Stimulated activated CD4-positive, alpha-beta T cell treated with anti-CD3 and anti-CD28 coated beads, TNF-alpha, amount 100 ng/mL, for 48 hours (primary cell): ENCODE results near the gene MBOAT2.
"Not testable (repeated sequence)": the region's sequence is repeated elsewhere in the genome, so short reads cannot be mapped to it uniquely, and the experiment has no call there.

ENCODE experiments used
- DNase-seq, 3 donors: peaks; one replicate each; pipeline ENCODE4 v3.0.0-alpha.2; 2020; ENCODE audit warnings: low read depth in 3 of 3

MBOAT2 gene

GRCh38 chr2:8896671-8897070 lies 106.8 kb downstream of the MBOAT2 start:
- not testable (repeated sequence) for DNase-seq

DNA sequence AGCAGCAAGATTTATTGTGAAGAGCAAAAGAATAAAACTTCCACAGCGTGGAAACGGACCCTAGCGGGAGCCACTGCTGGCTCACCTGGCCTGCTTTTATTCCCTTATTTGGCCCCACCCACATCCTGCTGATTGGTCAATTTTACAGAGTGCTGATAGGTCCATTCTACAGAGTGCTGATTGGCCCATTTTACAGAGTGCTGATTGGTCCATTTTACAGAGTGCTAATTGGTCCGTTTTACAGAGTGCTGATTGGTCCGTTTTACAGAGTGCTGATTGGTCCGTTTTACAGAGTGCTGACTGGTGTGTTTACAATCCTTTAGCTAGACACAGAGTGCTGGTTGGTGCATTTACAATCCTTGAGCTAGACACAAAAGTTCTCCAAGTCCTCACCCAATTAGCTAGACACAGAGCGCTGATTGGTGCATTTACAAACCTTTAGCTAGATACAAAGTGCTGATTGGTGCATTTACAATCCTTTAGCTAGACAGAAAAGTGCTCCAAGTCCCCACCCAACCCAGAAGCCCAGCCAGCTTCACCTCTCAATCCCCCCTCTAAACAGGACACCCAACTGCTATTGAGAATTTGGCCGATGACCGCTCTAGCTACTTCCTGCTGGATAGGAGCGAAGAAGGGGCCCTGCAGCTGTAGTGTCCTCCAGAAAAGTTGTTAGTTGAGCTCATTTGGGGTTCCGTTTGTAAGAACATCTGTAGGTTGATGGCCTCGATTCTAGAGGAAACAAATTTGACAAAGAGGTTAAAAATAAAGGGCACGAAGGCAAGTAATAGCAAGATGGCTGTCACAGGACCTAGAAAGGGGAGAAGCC lies 108.2 kb downstream of the MBOAT2 start:
- not testable (repeated sequence) for DNase-seq

GRCh38 chr2:8893978-8894820 lies 109.3 kb downstream of the MBOAT2 start:
- no peak for DNase-seq

DNA sequence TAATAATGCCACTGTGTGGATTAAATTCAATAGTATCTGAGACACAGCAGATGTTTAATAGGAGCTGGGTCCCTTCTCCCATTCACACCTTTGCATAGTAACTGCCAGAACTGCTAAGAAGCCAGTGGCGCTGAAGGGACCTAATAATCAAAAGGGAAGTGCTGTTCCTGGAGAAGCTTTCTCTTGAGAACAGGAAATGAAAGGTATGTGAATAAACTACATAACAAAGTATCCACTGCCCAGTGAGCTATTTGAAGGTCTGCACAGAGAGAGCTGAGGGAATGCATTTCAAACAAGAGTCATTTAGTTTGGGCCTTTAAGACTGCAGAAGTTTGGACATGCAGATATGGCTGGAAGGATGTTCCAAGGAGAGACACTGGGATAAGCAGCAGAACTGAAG lies 110.0 kb downstream of the MBOAT2 start:
- no peak for DNase-seq

DNA sequence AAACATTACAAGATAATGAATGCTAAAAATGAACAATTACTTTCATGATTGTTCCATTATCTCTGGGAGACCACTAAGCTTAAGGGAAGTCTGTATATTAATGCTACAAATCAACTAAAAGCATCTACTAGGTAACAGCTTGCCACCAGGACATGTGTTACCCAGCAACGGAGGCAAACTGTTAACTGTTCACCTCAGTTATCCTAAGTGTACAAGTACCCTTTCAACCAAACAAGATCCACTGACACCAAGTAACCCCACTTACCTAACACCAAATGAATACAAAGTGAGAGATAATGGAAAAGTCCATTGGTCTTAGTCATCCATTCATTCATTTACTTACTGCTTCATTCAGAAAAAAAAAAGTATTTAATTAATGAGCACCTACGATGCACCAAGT lies 111.4 kb downstream of the MBOAT2 start:
- DNase-seq: no peak

- DNase-seq: no peak
Measured at GRCh38 chr2:8889978-8890377, 113.5 kb downstream of the MBOAT2 start.

DNA sequence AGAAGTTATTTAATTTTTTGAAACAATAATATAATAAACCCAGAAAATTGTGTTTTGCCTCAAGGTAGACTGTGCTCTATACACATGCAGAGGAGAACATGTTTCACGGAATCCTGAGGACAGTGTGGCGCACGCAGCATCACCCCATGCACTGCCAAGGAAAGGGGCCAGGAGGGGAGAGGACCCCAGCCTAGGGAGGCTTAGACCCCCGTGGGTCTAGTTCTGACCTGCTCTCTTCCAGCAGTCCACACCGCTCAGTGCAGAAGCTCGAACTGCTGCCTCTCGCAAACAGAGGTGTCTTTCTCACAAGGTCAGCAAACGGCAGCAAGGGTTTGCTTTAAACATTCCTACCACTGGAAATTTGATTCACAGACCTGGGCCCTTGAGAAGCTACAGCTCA lies 114.5 kb downstream of the MBOAT2 start:
- DNase-seq: no peak

GRCh38 chr2:8886876-8887275 lies 116.6 kb downstream of the MBOAT2 start:
- DNase-seq: no peak

DNA sequence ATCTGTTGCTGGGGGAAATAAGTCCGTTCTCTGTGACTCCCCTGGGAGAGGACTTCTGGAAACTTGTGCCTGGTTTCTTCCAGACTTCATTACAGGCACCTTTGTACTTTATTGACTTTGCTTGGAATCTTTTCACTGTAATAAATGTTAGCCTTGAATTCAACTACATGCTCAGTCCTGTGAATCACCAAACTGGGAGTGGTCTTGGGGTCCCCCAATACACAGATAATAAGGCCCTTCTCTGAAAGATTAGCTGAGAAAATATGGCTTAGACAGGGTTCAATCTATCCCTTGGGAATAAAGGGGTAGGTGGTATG lies 117.3 kb downstream of the MBOAT2 start:
- DNase-seq: no peak

GRCh38 chr2:8885449-8886201 lies 117.9 kb downstream of the MBOAT2 start:
- no peak for DNase-seq

- no peak for DNase-seq
Measured at GRCh38 chr2:8884812-8885211, 118.7 kb downstream of the MBOAT2 start.

- DNase-seq: no peak
Measured at GRCh38 chr2:8882094-8882493, 121.4 kb downstream of the MBOAT2 start.

GRCh38 chr2:8877894-8878293 lies 125.6 kb downstream of the MBOAT2 start:
- no peak for DNase-seq

DNA sequence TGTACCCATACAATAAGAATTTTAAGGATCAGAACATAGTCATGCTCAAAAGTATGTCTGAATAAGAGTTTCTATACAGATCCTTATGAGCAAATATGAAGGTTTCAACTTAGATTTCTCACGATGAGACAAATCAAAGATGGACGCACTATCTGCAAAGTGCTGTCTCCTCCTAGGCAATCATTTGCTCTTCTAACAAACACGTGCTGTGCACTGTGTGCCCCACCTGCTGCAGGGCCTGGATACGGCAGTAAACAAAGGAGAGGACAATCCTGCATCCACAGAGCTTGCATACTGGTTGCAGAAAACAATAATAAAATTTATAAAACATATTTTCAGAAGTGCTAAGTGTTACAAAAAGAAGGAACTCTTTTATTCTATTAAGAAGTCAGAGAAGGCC lies 126.2 kb downstream of the MBOAT2 start:
- no peak for DNase-seq

- DNase-seq: no peak
Measured at GRCh38 chr2:8876628-8877027, 126.9 kb downstream of the MBOAT2 start.

GRCh38 chr2:8872821-8873432 lies 130.6 kb downstream of the MBOAT2 start:
- no peak for DNase-seq

DNA sequence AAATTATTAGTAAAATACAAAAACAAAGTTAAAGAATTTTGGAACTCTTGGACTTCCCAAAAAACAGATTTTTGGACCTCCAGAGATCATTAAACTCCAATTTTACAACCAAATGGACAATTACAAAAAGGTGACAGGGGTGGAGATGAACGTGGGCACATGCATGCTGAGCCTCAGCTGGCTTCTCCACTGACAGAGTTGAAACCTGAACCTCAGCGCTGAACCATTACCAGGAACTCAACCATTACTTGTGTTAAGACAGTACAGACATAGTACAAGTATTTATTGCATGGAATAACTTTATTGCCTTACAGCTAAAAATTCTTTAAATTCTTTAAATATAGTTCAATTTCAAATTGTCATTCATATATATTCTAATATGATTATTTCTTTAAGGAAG lies 133.0 kb downstream of the MBOAT2 start:
- no peak for DNase-seq

DNA sequence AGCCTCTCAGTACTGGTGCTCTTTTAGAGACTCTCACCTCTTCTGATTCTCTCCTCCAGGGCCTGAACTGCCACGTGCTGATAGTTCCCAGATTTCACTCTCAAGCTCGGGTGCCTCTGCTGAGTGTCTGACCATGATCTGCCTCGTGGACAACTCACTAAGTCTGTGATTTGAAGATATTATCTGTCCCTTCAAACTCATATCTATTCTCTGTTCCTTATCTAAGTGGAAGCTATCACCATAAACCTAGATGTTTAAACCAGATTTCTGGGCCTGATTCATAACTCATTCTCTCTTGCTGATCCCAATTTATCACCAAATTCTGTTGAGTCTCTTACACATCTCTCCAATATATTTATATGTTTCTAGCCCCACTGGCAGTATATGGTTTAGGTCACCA lies 136.1 kb downstream of the MBOAT2 start:
- DNase-seq: no peak

DNA sequence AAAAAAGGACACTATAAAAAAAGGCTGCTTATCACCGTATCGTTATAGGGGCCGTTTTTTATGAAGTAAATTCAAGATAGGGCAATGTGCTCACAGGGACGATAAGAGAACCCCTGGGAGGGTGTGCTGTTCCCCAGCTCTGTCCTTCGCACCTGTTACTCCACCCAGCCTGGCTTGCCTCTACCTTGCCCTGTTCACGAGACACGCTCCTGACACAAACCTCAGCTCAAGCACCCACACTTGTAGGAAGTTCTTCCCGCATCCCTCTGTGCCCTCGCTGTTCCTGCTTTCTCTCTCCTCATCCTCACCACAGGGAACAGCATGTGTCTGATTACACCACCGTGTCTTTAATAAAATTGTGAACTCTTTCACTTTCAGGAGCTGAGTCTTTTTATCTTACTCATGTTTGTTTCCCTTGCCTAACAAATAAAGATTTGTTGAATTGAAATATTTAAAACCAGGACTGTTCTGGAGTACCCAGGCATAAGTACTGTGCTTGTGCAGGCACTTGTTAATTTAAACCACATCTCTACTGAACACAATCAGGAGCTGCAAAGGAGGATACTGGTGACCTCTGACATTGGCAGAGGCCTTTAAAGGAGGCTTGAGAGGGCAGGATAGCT lies 140.0 kb downstream of the MBOAT2 start:
- DNase-seq: no peak

- no peak for DNase-seq
Measured at GRCh38 chr2:8862230-8862629, 141.3 kb downstream of the MBOAT2 start.

- no peak for DNase-seq
Measured at GRCh38 chr2:8861797-8862196, 141.7 kb downstream of the MBOAT2 start.

GRCh38 chr2:8860239-8860638 lies 143.2 kb downstream of the MBOAT2 start:
- no peak for DNase-seq
